ENCODE results near the gene LEKR1.

DNA sequence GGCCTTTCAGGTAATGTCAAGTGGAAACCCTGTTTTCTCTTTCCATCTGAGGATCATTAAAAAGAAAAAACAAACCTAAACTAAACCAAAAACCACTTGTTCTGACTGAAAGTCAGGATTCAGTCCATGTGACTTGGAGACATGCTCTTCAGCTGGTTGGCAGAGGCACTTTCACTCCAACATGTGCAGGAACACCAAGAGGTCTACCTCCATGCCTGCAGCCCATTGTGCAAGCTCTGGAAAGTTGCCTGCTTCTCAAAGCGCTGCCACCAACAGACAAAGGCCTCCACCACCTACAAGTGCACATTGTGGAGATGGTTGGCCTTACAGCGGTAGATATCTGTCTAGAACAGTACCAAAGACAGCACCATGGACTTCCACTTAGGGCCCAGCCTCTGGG is 161.8 kb downstream of the LEKR1 start:
- TF ChIP-seq, protein P1, sequence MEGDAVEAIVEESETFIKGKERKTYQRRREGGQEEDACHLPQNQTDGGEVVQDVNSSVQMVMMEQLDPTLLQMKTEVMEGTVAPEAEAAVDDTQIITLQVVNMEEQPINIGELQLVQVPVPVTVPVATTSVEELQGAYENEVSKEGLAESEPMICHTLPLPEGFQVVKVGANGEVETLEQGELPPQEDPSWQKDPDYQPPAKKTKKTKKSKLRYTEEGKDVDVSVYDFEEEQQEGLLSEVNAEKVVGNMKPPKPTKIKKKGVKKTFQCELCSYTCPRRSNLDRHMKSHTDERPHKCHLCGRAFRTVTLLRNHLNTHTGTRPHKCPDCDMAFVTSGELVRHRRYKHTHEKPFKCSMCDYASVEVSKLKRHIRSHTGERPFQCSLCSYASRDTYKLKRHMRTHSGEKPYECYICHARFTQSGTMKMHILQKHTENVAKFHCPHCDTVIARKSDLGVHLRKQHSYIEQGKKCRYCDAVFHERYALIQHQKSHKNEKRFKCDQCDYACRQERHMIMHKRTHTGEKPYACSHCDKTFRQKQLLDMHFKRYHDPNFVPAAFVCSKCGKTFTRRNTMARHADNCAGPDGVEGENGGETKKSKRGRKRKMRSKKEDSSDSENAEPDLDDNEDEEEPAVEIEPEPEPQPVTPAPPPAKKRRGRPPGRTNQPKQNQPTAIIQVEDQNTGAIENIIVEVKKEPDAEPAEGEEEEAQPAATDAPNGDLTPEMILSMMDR (IDR thresholded peaks at IDR 0.05; ENCODE audit: low read length): no peak
- TF ChIP-seq EZH2 (optimal IDR thresholded peaks at IDR 0.05; ENCODE audit: low read depth, low read length): no peak
